Lower leg skin (tissue), 3 donors: ENCODE data around the gene DNAAF1.

Experiments used
- CTCF ChIP-seq, 3 donors: fragments of 450-650 bp; IDR thresholded peaks; one replicate each; pipeline ENCODE4 v1.5.1; 2016; ENCODE audit warnings: antibody characterized with exemption in 3 of 3, mild to moderate bottlenecking in 3 of 3, moderate library complexity in 2 of 3
- POLR2A ChIP-seq, 2 donors: fragments of 450-650 bp; IDR thresholded peaks; one replicate each; pipeline ENCODE4 v1.6.1; 2016 to 2017; ENCODE audit warnings: antibody characterized with exemption in 2 of 2, mild to moderate bottlenecking in 1 of 2, moderate library complexity in 1 of 2

- TF ChIP-seq CTCF (IDR thresholded peaks at IDR 0.05) = no peak
- no peak for TF ChIP-seq POLR2A (IDR thresholded peaks at IDR 0.05)
These were observed 41.4 kb upstream of the DNAAF1 start for GRCh38 chr16:84103678-84104077.
